DMS79 treated with DMSO at 0.1 percent for 48 hours (cell line): ENCODE measurements around the gene UGGT2.
"Not testable (repeated sequence)": the region's sequence is repeated elsewhere in the genome, so short reads cannot be mapped to it uniquely, and the experiment has no call there.

Experiments
- DNase-seq: peaks from one replicate; lab custom pipeline; 2025; lab: John Stamatoyannopoulos, UW

UGGT2 gene

DNA sequence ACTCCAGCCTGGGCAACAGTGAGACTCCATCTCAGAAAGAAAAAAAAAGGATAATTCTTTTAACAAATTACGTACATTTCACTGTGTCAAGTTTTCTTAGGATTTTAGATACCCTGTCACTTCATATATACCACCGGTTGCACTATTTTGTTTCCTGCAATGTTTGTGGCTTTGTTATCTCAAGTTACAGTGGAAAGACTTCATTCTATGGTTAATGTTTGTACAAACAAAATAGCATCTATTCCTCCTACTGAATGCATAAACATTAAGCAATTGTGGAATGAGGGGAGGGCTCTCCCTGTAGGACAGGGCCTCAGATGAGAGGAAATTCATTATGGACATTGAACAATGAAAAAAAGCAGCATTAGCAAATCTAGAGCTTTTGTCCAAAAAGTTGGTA lies 256.2 kb downstream of the UGGT2 start:
- no peak for DNase-seq

DNA sequence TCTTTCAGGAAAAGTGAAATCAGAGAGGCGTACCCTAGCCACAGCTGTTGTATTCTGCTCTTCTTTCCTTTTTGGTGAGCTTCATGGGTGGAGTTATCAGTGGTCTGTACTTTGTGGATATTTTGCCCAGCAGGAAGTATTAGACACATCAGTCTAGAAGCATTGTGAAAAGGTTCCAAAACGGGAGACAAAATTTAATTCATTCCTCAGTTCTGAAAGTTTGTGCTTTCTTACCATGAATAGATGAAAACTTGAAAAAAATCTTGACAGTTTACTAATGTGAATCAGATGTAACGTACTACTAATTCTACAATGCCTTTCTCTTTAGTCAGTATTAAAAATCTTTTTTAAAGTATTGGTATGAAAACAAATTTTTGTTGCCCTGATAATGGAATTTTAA lies 259.4 kb downstream of the UGGT2 start:
- DNase-seq: no peak

GRCh38 chr13:95793018-95793555 lies 260.1 kb downstream of the UGGT2 start:
- DNase-seq: no peak

DNA sequence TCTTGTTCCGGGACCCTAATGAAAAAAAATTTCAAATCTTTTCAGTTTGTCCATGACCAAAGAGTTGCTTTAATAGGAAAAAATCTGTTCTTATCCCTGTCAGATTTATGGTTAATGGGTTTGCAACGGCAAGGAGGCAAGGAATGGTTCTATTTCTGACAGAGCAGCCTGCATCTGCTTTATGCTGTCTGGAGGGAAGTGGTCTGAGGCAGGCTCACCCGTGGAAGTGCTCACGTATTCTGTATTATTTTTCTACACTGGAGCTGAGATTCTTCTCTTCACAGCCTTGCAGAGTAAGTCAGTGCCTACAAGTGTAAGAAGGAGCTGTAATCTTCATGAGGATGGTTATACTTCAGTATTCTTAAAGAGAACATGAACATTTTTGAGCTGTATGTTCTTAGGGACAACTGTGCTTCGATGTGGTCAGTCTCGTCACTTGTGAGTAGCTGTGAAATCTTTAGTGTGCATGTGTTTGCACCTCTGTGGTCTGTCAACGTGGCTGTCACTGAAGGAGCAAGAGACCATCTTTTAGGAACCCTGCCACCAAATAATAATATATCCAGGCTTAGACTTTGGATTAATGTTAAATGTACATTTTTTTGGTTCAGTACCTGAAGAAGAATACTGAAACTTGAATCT lies 262.0 kb downstream of the UGGT2 start:
- DNase-seq: no peak

GRCh38 chr13:95789315-95789714 lies 263.9 kb downstream of the UGGT2 start:
- DNase-seq: not testable (repeated sequence)

- DNase-seq: no peak
Measured at GRCh38 chr13:95788100-95788463, 265.1 kb downstream of the UGGT2 start.

DNA sequence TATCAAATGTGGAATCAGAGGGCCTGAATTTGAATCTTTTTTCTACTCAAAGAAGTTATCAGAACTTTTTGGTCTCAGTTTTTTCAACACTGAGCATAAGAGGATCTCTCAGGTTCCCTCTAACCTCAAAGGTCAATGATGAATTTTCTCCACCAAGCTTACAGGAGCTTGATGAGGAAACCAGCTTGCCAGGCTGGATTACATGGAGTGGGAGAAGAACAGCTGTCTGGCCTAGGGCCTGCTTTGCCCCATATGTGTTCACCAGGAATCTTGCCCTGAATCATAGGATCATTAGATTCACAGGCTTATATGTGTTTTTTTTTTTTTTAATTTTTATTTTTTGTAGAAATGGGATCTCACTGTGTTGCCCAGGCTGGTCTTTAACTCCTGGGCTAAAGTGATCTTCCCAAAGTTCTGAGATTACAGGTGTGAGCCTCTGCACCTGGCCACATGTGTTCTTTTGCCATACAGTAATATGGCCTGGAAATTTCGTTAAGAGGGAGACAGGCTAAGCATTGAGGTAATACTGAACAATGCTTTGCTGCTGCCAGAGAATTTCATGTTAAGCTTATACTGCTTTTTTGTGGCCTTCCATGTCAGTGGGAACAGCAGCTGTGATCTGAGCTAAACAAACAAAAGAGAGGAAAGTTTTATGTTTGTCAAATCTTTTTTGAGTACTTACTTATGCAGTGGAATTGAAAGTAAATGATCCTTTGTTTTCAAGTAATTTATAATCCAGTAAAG lies 265.7 kb downstream of the UGGT2 start:
- DNase-seq: no peak

DNA sequence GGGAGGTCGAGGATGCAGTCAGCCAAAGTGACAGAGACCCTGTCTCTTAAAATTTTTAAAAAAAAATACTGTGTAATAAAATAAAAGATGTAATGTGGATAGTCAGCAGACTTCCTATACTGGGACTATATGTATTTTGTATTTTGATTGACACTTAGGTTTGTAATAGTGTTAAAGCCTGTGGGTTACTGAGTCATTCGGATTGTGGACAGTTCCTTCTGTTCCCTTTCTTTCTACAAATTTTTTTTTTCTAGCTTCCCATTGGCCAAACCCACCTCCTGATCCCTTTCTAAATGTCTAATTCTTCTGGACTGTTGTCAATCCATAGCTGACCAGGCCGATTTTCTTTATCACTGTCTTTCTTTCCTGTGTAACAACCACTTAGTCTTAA lies 268.3 kb downstream of the UGGT2 start:
- no peak for DNase-seq

DNA sequence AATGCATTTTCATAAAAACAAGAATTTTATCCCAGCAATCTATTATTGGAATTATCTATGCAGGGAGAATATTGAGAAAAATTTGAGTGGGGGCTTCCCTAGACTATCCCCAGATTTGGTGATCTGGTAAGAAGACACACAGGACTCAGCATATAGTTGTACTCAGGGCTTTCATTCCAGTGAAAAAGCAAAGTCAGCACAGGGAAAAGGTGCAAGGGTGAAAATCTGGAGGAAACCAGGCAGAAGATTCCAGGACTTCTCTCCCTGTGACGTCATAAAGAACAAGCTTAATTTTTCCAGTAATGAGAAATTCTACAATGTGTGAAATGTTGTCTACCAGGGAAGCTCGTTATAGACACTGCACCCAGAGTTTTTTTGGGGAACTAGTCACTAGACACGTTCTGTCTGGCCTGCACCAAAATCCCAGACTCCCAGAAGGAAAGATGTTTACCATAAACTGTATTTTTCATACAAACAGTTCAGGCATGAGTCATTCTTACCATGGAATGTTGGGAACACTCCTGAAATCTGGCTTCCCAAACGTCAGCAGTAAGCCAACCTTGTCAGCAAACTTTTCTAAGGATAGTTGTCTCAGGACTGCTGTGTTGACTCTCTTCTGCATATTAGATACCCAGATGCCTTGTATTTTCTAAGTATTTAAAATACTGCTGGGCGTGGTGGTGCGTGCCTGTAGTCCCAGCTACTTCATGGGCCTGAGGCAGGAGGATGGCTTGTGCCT lies 268.9 kb downstream of the UGGT2 start:
- no peak for DNase-seq

DNA sequence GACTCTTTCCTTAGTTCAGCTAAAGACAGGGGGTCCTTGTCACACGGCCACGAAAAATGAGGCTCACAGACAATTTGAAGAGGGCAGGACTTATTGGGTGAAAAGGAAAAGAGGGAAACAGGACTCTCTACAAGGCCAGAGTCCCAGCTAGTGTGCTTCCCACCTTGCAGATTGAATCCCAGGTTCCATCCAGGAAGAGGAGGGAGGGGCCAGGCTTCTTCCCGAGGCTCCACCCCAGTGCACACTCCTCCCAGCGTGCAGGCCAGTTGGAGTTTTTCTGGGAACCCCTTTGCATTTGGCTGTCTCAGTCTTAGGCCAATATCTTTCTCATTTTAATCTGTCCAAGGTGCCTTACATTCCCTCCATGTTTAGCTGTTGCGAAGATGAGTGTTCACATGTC lies 269.5 kb downstream of the UGGT2 start:
- no peak for DNase-seq

DNA sequence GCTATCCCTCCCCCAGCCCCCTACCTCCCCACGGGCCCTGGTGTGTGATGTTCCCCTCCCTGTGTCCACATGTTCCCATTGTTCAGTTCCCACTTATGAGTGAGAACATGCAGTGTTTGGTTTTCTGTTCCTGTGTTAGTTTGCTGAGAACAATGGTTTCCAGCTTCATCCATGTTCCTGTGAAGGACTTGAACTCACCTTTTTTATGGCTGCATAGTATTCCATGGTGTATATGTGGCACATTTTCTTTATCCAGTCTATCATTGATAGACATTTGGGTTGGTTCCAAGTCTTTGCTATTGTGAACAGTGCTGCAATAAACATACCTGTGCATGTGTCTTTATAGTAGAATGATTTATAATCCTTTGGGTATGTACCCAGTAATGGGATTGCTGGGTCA lies 271.3 kb downstream of the UGGT2 start:
- not testable (repeated sequence) for DNase-seq

- no peak for DNase-seq
Measured at GRCh38 chr13:95781016-95781415, 272.2 kb downstream of the UGGT2 start.

GRCh38 chr13:95779522-95779921 lies 273.7 kb downstream of the UGGT2 start:
- no peak for DNase-seq

- DNase-seq: no peak
Measured at GRCh38 chr13:95771905-95772304, 281.3 kb downstream of the UGGT2 start.

DNA sequence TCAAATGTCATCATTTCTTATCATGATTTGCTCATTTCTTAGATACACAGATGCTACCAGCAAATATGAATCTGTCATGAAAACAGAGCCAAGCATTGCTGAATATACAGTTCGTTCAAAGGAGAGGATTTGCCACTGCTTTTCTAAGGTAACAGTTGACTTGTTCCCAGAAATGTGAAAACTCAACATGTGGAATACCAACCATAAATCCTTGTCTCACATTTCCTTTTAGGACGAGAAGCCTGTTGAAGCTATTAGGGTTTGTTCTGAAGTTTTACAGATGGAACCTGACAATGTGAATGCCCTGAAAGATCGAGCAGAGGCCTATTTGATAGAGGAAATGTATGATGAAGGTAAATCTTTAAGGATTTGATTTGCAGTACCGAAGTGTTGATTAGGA lies 289.6 kb downstream of the UGGT2 start:
- DNase-seq: no peak

DNA sequence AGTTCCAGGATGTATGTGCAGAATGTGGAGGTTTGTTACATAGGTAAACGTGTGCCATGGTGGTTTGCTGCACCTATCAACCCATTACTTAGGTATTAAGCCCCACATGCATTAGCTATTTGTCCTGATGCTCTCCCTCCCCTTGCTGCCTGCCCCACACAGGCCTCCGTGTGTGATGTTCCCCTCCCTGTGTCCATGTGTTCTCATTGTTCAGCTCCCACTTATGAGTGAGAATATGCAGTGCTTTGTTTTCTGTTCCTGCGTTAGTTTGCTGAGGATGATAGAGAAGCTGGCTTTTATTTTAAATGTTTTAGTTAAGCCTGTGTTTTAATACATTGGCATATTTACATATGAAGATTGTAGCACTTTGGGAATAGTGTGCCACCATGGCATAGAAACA lies 290.6 kb downstream of the UGGT2 start:
- DNase-seq: not testable (repeated sequence)

DNA sequence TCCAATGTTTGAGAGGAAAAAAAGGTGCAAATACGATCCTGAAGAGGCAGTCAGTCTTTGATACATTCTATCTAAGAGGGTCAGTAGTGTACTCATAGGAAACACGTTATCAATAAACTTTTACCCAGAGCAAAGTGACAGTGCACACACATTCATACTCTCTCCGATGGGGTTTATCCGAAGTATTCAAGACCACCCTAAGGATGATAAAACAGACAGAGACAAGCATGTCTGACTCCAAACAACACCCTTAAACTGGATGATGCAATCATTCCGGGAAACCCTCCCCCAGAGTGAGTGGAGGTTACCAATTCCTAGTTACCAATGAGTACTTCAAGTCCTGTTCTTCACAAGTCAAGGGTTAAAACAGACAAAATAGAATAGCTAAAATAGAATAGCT lies 297.1 kb downstream of the UGGT2 start:
- DNase-seq: no peak

DNA sequence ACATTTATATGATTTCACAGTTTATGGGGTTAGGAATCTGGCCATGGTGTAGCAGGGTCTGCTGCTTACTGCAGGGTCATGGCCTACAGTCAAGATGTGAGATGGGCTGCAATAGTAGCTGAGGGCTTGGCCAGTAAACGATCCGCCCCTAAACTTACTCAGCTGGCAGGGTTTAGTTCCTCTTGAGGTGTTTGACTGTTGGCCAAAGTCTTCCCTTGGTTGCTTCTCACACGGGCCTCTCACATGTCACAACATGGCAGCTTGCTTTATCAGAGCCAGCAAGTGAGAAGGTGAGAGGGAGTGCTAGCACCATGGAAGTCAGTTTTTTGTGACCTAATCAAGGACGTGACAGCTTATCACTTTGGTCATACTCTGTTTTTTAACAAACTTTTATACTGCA lies 299.1 kb downstream of the UGGT2 start:
- DNase-seq: no peak

- no peak for DNase-seq
Measured at GRCh38 chr13:95752677-95753076, 300.5 kb downstream of the UGGT2 start.
